Measurements from ENCODE around the gene RTKN. TPM values are rescaled to one million over a fixed set of nuclear protein-coding genes. Genes with fewer than 3 reads are reported as not detected.
A peak's percentile ranks its signal among the peaks of the same experiment; 100 is the strongest.

Gene RTKN
- total and polyA plus RNA-seq, 2 experiments from 2014 or later: 74.2 to 77.5 TPM

GRCh38 chr2:74425523-74425922 lies 16.2 kb downstream of the RTKN start:
- peak; percentile 52 for DNase-seq (ENCODE audit: low spot score)
- Histone ChIP-seq H3K27ac (peak overlapping the region; percentile 60), H3K4me1 (ENCODE audit: insufficient read depth) (peaks cover 17% of the 10 kb centered on the region)

GRCh38 chr2:74424995-74425406 lies 16.7 kb downstream of the RTKN start:
- H3K79me2 ChIP-seq: no peaks in the 10 kb centered on the region
- H4K20me1 ChIP-seq (ENCODE audit: insufficient read depth, poor library complexity, severe bottlenecking): no peaks in the 10 kb centered on the region
- peak overlapping the region; percentile 60 for H3K27ac ChIP-seq
- no peaks in the 10 kb centered on the region for H3K9me3 ChIP-seq (ENCODE audit: low read depth)
- H3K36me3 ChIP-seq (replicated peaks; ENCODE audit: insufficient read depth, low read depth): no peaks in the 10 kb centered on the region
- H3K9me2 ChIP-seq (replicated peaks; ENCODE audit: insufficient read depth): no peaks in the 10 kb centered on the region
- H3K27me3 ChIP-seq: no peaks in the 10 kb centered on the region
- no peak overlapping the region for H3K4me2 ChIP-seq
- TF ChIP-seq CTCF (IDR thresholded peaks at IDR 0.05; ENCODE audit: poor library complexity) (no peak), EZH2 (IDR thresholded peaks at IDR 0.05; ENCODE audit: borderline replicate concordance) (no peak), EZH2phosphoT487 (IDR thresholded peaks at IDR 0.05; ENCODE audit: low read depth, severe bottlenecking, unreplicated experiment) (no peak)
- DNase-seq (ENCODE audit: low spot score): no peak
- H2AFZ ChIP-seq: no peak overlapping the region
- 91% methylated on average over 5 of the region's 5 CpGs for whole genome bisulfite sequencing (ENCODE audit: low lambda C conversion rate, missing lambda C conversion rate)
- H3K4me3 ChIP-seq: no peak overlapping the region
- H3K4me1 ChIP-seq (ENCODE audit: insufficient read depth): peaks cover 12% of the 10 kb centered on the region

More at GRCh38 chr2:74425523-74425922, 16.2 kb downstream of the RTKN start:
- H4K20me1 ChIP-seq (ENCODE audit: insufficient read depth, poor library complexity, severe bottlenecking): no peaks in the 10 kb centered on the region
- no peaks in the 10 kb centered on the region for H3K9me3 ChIP-seq (ENCODE audit: low read depth)
- H3K79me2 ChIP-seq: no peaks in the 10 kb centered on the region
- H3K4me2 ChIP-seq: no peak overlapping the region
- 90% methylated on average over 7 of the region's 7 CpGs for WGBS (ENCODE audit: low lambda C conversion rate, missing lambda C conversion rate)
- TF ChIP-seq EZH2phosphoT487 (IDR thresholded peaks at IDR 0.05; ENCODE audit: low read depth, severe bottlenecking, unreplicated experiment) (no peak), EZH2 (IDR thresholded peaks at IDR 0.05; ENCODE audit: borderline replicate concordance) (no peak), CTCF (IDR thresholded peaks at IDR 0.05; ENCODE audit: poor library complexity) (no peak)
- H2AFZ ChIP-seq: no peak overlapping the region
- H3K36me3 ChIP-seq (replicated peaks; ENCODE audit: insufficient read depth, low read depth): no peaks in the 10 kb centered on the region
- H3K4me3 ChIP-seq: no peak overlapping the region
- H3K27me3 ChIP-seq: no peaks in the 10 kb centered on the region
- H3K9me2 ChIP-seq (replicated peaks; ENCODE audit: insufficient read depth): no peaks in the 10 kb centered on the region

GRCh38 chr2:74424139-74424992 lies 17.4 kb downstream of the RTKN start:
- no peak for DNase-seq (ENCODE audit: low spot score)
- 76% methylated on average over 5 of the region's 5 CpGs for WGBS (ENCODE audit: low lambda C conversion rate, missing lambda C conversion rate)
- Histone ChIP-seq H3K4me1 (ENCODE audit: insufficient read depth) (peaks cover 6% of the 10 kb centered on the region), H3K9me2 (replicated peaks; ENCODE audit: insufficient read depth) (no peaks in the 10 kb centered on the region), H3K9me3 (ENCODE audit: low read depth) (no peaks in the 10 kb centered on the region), H3K27me3 (no peaks in the 10 kb centered on the region), H3K27ac (no peak overlapping the region), H3K79me2 (no peaks in the 10 kb centered on the region), H3K4me2 (no peak overlapping the region), H3K4me3 (no peak overlapping the region), H2AFZ (no peak overlapping the region), H4K20me1 (ENCODE audit: insufficient read depth, poor library complexity, severe bottlenecking) (no peaks in the 10 kb centered on the region), H3K36me3 (replicated peaks; ENCODE audit: insufficient read depth, low read depth) (no peaks in the 10 kb centered on the region)
- TF ChIP-seq CTCF (IDR thresholded peaks at IDR 0.05; ENCODE audit: poor library complexity) (no peak), EZH2phosphoT487 (IDR thresholded peaks at IDR 0.05; ENCODE audit: low read depth, severe bottlenecking, unreplicated experiment) (no peak), EZH2 (IDR thresholded peaks at IDR 0.05; ENCODE audit: borderline replicate concordance) (no peak)
